MM.1S (cell line): ENCODE results near the gene FBXW2.

Experiments
- CTCF ChIP-seq: fragments of 300-600 bp; sonication (generic); IDR thresholded peaks from 2 replicates; pipeline ENCODE4 v1.5.1; 2016; ENCODE audit warnings: antibody characterized with exemption, low read length, mixed read lengths
- EZH2 ChIP-seq: fragments of 300-600 bp; sonication (generic); optimal IDR thresholded peaks from 2 replicates; pipeline ENCODE3; 2017; ENCODE audit warnings: low read depth, mild to moderate bottlenecking, antibody characterized with exemption, low read length, mixed read lengths

GRCh38 chr9:120707170-120707569 lies 86.0 kb downstream of the FBXW2 start:
- TF ChIP-seq EZH2 (no peak), CTCF (no peak)
